HG02623 (cell line): ENCODE measurements around the gene GNG7.
"Not testable (repeated sequence)": the region's sequence is repeated elsewhere in the genome, so short reads cannot be mapped to it uniquely, and the experiment has no call there.

Experiments used
- ATAC-seq: cut with Tn5 transposase; IDR thresholded peaks from one replicate; pipeline ENCODE4 v1.9.1; 2021; ENCODE audit warnings: moderate library complexity; ENCODE audit not compliant: unreplicated experiment

Gene GNG7

DNA sequence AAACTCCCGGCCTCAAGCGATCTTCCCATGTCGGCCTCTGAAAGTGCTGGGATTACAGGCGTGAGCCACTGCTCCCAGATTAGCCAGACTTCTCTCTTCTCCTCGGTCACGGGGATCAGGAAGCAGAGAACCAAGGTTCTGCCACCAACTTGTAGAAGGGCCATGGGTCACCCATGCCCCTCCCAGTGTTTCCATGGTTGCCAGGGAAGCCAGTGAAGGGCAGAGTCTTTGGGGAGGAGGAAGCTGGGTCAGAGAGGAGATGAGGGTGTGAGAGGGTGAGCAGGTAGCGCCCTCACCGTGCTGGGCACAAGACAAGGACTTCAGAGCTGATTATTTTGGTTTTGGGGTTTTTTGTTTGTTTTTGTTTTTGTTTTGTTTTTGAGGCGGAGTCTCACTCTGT lies 77.1 kb downstream of the GNG7 start:
- ATAC-seq = no peak

DNA sequence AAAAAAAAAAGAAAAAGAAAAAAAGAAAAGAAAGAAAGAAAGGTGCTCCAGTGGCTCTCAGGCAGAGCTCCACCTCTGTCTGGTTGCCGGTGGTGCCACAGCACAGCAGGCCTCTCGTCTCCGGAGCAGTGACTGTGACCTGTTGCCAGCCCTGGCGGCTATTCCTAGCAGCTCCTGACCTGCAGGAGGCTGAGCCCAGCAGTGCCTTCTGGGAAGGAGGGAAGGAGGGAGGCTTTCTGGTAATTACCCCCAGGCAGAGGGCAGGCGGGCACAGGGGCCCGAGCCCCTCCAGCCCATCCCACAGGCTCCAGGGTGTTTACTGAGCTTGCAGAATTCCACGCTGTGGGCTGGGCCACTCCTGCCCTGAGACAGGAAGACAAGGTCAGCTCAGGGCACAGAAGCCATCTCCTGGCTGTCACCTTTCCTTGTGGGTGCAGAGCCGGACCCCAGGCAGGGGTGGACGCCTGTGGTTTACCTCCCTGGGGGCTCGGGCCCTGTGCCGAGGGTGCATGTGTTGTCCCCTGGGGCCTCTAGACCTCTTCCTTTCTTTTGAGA lies 77.9 kb downstream of the GNG7 start:
- ATAC-seq = no peak

DNA sequence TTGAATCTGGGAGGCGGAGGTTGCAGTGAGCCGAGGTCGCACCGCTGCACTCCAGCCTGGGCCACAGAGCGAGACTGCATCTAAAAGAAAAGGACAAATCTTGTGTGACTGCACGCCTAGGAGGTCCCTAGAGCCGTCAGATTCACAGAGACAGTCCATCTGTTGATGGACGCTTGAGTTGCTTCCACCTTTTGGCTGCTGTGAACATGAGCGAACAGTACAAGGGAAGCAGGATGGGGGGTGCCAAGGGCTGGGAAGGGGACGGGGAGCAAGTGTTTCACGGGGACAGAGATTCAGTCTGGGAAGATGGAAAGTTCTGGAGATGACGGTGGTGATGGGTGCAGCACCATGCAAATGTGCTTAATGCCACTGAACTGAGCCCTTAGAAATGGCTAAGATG lies 78.7 kb downstream of the GNG7 start:
- no peak for ATAC-seq

- ATAC-seq = not testable (repeated sequence)
Observed at GRCh38 chr19:2622371-2622961, 80.0 kb downstream of the GNG7 start.

DNA sequence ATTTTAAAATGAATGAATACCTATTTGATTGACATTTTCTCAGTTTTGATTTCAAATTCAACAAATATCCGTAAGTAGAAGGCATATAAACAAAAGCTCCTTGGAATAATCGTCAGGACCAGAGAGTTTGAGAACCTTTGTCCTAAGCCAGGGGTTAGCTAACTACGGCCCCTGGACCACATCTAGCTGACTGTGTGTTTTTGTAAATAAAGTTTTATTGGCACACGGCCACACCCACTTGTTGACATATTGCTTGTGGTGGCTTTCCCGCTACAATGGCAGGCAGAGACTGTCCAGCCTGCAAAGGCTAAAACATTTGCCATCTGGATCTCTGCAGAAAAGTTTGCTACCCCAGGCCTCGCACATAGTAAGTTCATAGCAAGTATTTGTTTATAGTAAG lies 83.4 kb downstream of the GNG7 start:
- no peak for ATAC-seq

DNA sequence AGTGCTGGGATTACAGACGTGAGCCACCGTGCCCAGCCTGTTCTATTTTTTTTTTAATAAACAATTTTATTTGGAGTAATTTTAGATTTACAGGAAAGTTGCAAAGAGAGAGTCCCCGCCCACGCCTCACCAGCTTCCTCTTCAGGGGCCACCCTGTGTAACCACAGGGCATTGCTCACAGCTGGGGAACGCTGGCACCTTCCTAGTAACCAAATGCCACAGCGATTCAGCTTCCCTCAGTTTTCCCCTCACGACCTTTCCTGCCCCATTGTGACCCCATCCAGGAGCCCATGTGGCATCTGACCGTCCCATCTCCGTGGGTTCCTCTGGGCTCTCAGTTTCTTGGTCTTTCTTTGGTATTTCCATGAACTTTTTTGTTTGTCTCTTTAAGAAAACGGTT lies 83.9 kb downstream of the GNG7 start:
- ATAC-seq = no peak

DNA sequence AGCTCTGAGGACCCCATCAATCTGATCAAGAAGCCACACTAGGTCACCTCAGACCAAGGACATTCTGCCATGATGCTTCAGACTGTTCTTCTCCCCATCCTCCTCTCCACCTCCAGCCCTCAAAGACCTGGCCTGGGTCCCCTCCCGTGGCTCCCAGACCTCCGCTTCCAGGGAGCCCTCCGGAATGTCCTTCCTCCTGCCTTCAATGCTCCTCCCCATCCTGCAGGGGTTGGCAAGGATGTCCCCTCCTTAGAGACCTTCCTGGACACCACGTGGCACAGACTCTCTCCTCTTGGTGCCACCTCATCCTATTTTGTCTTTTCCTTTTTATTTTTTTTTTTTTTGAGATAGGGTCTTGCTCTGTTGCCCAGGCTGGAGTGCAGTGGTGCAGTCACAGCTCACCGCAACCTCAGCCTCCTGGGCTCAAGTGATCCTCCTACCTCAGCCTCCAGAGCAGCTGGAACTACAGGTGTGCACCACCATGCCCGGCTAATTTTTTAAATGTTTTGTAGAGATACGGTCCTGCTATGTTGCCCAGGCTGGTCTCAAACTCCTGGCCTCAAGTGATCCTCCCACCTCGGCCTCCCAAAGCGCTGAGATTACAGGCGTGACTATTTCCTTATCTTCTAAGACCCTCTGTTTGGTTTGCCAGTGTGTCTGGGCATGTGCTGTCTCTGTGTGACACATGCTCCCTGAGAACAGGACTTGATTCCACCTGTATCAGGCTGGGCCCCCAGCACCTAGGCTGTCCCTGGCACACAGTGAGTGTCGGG lies 84.9 kb downstream of the GNG7 start:
- ATAC-seq = no peak

- ATAC-seq = no peak
Observed at GRCh38 chr19:2616741-2617392, 85.6 kb downstream of the GNG7 start.

DNA sequence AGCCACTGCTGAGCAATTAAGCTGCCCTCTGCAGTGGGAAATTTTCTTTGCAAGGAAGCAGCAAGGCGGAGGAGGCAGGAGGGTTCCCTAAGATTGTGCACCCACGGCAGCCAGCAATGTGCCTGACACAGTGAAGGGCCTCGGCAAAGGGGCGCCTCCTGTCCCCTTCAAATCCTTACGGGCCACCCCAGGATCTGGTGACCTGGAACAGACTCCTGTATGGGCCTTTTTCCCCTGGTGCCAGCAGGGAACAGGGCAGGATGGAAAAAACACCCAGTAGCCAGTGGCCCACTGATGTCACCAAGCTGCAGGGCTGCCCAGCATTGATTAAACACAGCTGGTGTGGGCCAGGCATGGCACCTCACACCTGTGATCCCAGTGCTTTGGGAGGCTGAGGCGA lies 86.7 kb downstream of the GNG7 start:
- ATAC-seq = no peak

DNA sequence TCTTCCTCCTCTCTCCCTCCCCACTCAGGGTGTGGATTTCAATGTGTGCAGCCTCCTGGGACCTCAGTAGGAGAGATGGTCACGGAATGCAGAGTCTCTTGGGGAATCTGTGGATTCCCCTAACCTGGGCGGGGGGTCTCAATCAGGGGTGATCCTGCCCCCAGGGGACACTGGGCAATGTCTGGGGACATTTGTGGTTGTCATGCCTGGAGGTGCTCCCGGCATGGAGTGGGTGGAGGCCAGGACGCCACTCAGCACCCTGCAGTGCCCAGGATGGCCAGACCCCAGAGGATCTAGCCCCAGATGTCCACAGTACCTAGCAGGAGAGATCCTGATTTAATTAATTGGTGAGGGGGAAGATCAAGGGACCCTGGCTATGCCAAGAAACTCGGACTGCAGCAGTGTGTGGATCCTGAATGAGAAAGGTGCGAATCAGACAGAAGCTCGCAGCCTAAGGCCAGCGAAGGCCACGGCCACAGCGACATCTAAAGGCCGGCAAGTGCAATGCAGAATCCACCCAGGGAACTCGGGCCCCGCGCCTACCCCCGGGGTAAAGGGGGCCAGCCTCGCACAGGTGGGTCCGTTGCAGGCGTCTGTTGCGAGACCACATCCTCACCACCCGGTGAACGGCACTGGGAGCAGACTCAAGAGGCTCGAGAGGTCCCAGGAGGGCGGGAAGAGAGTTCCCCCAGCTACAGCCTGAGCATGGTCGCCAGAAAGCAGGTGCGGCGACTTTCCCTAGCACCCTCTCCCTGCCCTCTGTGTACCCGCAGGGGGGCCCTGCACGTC lies 88.8 kb downstream of the GNG7 start:
- no peak for ATAC-seq

- no peak for ATAC-seq
Observed at GRCh38 chr19:2612619-2613249, 89.8 kb downstream of the GNG7 start.

- ATAC-seq = no peak
Observed at GRCh38 chr19:2611483-2612464, 90.7 kb downstream of the GNG7 start.

- ATAC-seq = peak; percentile 36
Observed at GRCh38 chr19:2610637-2611482, 91.6 kb downstream of the GNG7 start.

DNA sequence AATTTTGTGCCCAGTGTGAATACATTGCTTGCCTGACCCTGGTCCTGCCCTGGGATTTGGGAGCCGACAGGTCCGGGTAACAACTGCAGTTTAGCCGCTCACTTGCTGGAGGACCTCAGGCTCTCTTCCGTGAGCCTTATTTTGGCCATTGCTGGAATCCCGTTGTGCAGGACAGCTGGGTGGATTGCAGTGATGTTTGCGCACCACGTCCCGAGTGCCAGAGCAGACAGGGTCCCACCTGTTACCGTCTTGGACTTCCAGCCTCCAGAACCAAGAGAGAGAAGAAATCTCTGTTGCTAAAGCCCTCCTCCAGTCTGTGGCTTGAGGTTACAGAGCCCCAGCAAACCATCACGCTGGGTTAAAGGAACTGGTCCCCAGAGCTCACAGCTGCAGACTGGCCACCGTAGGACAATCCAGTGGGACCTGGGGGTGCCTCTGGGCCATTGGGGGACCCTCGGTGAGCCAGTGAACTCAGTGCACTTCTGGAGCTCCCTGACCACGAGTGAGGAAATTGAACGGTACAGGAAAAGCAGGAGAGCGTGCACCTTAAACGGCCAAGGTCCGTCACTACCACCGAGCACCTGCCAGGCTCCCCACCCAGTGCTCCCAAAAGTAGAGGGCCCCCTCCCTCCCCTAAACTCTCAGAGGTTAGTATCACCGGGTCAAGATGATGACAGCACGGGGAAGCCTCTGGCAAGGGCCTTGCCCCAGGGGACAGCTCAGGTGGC lies 92.9 kb downstream of the GNG7 start:
- ATAC-seq = no peak

DNA sequence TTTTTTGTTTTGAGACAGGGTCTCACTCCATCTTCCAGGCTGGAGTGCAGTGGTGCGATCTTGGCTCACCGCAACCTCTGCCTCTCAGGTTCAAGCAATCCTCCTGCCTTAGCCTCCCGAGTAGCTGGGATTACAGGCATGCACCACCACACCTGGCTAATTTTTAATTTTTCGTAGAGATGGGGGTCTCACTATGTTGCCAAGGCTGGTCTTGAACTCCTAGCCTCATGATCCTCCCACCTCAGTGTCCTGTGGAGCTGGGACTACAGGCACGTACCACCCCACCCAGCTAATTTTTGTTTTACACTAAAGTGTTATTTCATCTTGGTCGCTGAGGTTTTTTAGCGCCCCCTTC lies 93.5 kb downstream of the GNG7 start:
- ATAC-seq = not testable (repeated sequence)

GRCh38 chr19:2608602-2608922 lies 93.9 kb downstream of the GNG7 start:
- ATAC-seq = no peak

DNA sequence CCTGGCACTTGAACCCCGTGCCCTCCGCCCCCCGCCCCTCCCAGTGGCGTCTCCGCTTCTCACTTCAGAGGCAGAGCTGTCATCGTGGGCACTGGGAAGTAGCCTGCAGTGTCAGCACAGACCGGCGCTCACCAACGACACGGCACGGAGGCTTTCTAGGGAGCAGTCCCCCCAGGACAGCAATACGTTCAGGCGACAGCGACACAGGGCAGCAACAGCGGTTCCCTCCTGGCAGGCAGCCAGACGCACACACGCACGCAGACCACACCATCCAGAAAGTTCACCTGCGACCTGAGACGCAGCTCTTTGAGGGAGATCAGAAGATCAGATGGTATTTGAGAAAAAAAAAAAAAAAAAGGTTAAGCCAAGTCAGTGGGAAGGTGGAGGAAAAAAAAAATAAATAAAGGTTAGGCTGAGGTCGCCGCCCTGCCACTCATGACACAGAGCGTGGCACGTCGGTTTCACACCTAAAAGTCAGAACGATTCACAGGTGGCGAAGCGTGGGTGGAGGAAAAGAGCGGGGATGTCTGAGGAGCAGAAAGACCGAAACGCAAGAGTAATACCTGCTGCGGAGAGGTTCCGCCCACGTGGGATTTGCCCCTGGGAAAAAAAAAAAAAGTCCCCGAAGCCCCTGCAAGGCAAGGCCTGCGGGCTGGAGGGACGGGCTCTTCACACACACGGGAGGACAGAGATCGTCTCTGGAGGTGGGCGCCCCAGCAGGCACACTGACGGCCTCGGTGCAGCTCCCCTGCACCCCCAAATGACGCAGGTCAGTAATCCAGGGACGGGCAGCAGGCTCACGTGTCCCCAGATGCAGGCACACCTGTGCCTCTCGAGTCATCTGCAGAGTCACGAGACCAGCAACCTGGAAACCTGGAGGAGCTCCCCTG lies 94.5 kb downstream of the GNG7 start:
- peak; percentile 34 for ATAC-seq
